ENCODE measurements around the gene DNM3.

DNA sequence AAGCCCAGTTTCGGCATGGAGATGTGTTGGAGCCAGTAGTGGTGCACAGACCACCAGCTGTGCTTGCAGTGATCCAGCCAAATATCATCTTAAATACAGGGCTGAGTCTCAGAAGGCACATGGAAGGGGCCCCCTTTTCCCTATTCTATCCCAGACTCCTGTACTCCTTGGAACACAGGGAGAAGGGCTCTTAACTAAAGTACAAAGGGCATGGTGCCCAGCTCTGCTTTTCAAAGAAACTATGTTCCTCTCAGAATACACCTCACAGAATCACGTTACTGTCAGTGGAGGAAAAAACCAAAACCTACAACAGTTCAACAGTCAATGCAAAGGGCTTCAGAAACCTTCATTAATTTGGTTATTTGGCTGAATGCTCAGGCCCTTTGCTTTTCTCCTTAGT, 398.6 kb downstream of the DNM3 start:
- TF ChIP-seq TAF1 (IDR thresholded peaks at IDR 0.05; ENCODE audit: low read depth) (no peak), CEBPB (IDR thresholded peaks at IDR 0.05) (no peak), TEAD4 (IDR thresholded peaks at IDR 0.05) (no peak), ZBTB7A (IDR thresholded peaks at IDR 0.05; ENCODE audit: low read depth) (no peak)
- TF ChIP-seq, protein P1, sequence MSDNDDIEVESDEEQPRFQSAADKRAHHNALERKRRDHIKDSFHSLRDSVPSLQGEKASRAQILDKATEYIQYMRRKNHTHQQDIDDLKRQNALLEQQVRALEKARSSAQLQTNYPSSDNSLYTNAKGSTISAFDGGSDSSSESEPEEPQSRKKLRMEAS (IDR thresholded peaks at IDR 0.05): no peak
